ENCODE data around the gene EEF1A2.

The EEF1A2 gene

DNA sequence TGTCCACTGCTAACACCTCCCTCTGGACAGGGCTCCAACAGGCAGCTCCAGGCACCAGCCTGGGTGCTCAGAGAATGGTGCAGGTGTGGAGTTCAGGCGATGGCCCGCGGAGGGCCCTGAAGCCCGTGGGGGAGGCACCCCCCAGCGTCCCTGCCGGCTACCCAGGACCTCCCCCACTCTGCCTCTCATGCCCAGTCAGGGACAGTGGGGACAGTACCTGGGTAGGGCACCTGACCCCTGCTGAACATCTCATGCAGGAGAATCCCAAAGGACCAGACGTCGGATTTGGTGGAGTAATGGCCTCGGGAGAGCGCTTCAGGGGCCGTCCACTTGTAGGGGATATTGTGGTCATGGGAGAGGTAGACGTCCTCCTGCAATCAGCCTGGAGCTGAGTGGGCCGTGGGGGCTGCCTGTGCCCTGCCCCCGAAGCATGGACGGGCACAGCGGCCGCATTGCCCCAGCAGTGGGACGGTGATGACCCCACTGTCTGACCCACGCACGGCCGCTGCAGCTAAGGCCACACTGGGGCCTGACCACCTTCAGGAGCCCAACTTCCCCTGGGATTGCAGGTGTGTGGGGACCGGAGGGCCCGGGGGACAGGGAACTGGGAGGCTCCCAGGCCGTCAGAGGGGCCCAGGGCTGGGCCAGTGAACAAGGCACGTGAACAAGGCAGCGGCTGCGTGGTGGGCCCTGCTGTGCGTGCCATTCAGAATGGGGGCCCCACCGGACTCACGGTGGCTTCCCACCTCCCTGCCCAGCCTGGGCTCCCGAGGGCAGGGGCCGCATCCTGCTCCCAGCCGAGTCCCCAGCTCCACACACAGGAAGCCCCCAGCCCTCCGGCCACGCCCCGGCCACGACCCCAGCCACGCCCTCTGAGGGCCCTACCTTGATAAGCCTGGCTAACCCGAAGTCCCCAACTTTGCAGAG, 31.2 kb upstream of the EEF1A2 start:
- H3K4me3 Mint-ChIP-seq = no peak overlapping the region

DNA sequence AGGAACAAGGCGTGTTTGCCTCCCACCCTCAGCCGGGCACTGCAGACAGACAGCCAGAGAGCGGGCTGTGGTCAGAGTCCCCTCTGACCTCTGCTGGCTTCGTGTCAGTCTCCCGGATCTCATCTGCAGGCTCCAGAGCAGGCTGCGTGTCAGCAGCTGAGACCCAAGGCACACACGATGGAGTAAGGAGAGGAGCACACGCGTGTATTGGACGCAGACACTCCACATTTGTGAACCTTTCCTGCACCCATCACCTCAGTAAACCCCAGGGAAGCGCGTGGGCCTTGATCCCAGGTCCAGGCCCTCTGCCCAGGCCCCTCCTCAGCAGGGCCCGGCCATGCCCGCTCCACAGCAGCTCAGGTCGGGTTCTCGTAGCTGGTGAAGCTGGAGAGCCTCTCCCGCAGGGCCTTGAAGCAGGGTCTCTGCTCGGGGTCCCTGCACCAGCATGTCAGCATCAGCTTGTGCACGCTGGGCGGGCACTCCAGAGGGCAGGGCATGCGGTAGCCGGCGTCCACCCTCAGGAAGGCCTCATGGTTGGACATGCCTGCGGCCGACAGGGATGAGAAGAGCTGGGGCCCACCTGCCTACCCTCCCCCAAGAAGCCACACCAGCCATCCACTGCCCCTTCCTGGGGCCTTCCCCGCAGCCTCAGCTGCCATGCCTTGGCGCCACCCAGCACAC, 30.4 kb upstream of the EEF1A2 start:
- no peak overlapping the region for H3K27ac Mint-ChIP-seq
- peaks cover under 1% of the 10 kb centered on the region for H3K36me3 Mint-ChIP-seq
- peaks cover 3% of the 10 kb centered on the region for H3K4me1 Mint-ChIP-seq
- no peaks in the 10 kb centered on the region for H3K9me3 Mint-ChIP-seq
- H3K27me3 Mint-ChIP-seq = no peaks in the 10 kb centered on the region
- no peak overlapping the region for H3K4me3 Mint-ChIP-seq

More for the DNA sequence above, 31.2 kb upstream of the EEF1A2 start:
- Mint-ChIP-seq H3K27me3 (no peaks in the 10 kb centered on the region), H3K9me3 (no peaks in the 10 kb centered on the region), H3K4me1 (peaks cover 3% of the 10 kb centered on the region), H3K36me3 (no peaks in the 10 kb centered on the region), H3K27ac (no peak overlapping the region)

DNA sequence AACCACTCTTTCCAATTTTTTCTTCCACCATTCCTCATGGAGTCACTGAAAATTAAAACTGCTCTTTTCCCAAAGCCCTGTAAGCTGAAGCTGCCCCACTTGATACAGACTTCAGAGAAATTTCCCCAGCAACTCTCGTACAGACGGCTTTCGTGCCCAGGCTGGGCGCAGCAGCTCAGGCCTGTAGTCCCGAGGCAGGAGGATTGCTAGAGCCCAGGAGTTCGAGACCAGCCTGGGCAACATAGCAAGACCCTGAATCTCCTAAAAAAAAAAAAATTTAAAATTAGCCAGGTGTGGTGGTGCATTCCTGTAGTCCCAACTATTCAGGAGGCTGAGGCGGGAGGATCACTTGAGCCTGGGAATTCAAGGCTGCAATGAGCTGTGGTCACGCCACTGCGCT, 28.3 kb upstream of the EEF1A2 start:
- Mint-ChIP-seq H3K4me3 (no peak overlapping the region), H3K27ac (peak overlapping the region; percentile 10), H3K4me1 (peaks cover 8% of the 10 kb centered on the region), H3K36me3 (peaks cover 9% of the 10 kb centered on the region), H3K27me3 (no peaks in the 10 kb centered on the region), H3K9me3 (no peaks in the 10 kb centered on the region)

DNA sequence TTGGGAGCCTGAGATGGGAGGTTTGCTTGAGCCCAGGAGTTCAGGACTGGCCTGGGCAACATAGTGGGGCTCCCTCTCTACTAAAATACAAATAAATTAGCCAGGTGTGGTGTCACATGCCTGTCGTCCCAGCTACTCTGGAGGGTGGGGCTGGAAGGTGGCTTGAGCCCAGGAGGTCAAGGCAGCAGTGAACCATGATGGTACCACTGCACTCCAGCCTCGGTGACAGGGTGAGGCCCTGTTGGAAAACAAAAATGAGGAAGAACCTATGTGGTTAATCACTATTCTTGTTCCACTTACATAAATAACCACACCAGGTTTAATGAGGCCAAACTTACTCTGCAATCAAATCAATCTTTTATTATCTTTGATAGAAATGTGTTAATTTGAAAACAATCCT, 27.1 kb upstream of the EEF1A2 start:
- H3K27me3 Mint-ChIP-seq = no peaks in the 10 kb centered on the region
- H3K9me3 Mint-ChIP-seq = no peaks in the 10 kb centered on the region
- peaks cover 9% of the 10 kb centered on the region for H3K36me3 Mint-ChIP-seq
- H3K4me3 Mint-ChIP-seq = no peak overlapping the region
- H3K4me1 Mint-ChIP-seq = peaks cover 8% of the 10 kb centered on the region
- no peak overlapping the region for H3K27ac Mint-ChIP-seq

DNA sequence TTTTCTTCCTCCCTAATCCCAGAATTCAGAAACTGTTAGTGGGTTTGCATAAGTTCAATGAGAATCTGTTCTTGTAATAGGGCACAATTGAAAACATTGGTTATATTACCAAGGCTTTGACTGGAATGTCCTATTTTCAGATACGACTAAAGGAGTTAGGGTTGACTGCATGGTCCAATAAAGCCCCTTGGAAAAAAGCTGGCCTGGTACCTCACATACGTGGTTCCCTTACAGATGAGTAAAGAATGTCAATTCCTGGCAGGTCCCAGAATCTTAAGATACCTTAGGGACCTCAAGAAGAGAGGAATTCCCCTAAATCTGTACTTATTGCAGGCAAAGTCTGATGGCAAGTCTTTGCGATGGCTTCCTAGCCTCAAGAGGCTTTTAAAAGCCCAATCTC, 26.3 kb upstream of the EEF1A2 start:
- Mint-ChIP-seq H3K9me3 (no peaks in the 10 kb centered on the region), H3K36me3 (peaks cover 9% of the 10 kb centered on the region), H3K4me1 (peaks cover 8% of the 10 kb centered on the region), H3K27ac (no peak overlapping the region), H3K4me3 (no peak overlapping the region), H3K27me3 (no peaks in the 10 kb centered on the region)

DNA sequence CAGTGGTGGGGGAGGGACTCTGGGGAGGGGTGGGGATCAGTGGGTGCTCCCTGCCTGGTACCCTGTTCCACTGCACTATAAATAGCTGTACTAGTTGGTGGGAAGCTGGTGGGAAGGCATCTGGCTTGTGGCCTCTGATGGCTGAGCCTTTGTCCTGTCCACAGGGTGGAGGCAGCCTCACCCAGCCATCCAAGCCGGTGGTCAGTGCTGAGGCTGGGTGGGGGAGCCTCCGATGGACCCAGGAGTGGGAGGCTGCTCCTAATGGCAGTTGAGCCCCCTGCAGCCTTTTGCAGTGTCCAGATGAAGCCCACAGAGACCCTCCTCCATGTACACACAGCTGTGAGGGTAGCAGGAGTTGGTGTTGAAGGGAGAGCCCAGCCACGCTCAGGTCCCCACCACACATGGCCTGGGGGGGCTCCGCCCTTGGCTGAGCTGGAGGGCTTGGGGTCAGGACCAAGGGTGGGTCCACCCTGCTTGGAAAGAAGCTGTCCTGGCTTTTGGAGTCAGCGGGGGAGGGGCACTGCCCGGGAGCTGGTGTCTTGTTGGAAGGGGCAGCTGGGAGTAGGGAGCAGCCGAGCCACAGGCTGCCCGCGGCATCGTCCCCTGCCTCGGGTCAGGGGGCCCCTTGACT, 24.2 kb upstream of the EEF1A2 start:
- Mint-ChIP-seq H3K27ac (no peak overlapping the region), H3K36me3 (peaks cover 9% of the 10 kb centered on the region), H3K27me3 (no peaks in the 10 kb centered on the region), H3K4me3 (peak overlapping the region; percentile 60), H3K9me3 (no peaks in the 10 kb centered on the region), H3K4me1 (peaks cover 5% of the 10 kb centered on the region)

DNA sequence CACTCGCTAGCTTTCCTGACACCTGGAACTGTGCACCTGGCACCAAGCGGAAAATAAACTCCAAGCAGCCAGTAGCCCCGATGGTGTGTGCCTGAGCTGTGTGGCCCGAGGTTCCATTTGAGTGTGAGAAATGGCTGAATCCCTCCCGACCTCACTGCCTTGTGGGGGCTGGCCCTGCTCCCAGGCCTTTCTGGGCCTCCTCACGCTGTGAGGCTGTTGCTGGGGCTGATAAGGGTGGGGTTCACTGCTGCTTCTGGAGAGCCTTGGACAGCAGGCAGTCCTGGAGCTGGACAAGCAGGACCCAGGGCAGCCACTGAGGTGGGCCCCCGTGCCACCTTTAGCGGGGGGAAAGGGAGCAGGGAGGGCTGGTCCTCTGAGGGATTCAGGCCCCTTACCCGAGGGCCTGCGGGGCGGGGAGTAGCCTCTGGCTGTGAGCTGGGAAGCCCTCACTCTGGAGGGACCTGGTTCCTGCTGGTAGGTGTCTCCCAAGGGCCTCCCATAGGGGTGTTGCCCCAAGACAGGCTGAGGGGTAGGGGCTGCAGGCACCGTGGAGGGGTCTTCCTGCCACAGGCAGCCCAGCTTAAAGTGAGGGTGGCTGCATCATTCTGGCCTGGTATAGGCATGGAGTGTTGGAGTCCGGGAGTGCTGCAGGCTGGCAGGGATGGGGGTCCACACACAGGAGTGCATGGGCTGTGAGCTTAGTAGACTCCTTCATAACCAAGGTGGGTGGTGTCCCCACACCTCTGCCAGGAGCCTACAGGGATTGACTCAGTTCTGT, 23.4 kb upstream of the EEF1A2 start:
- peak overlapping the region; percentile 60 for H3K4me3 Mint-ChIP-seq
- no peaks in the 10 kb centered on the region for H3K27me3 Mint-ChIP-seq
- H3K4me1 Mint-ChIP-seq = peaks cover 5% of the 10 kb centered on the region
- H3K27ac Mint-ChIP-seq = peak overlapping the region; percentile 4
- H3K36me3 Mint-ChIP-seq = peaks cover 9% of the 10 kb centered on the region
- no peaks in the 10 kb centered on the region for H3K9me3 Mint-ChIP-seq

DNA sequence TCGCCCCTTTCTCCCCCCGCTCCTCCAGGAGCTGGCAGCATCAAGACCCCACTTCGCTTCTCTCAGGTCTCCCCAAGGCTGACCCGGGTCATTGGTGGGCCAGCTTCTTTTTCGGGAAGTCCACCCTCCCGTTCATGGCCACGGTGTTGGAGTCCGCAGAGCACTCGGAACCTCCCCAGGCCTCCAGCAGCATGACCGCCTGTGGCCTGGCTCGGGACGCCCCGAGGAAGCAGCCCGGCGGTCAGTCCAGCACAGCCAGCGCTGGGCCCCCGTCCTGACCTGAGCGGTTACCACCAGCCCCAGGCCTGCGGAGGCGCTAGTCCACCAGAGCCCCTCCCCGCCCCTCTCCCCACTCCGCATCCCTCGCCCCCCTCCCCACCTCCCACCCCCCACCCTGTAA, 22.7 kb upstream of the EEF1A2 start:
- peak overlapping the region; percentile 85 for H3K4me3 Mint-ChIP-seq
- peaks cover 5% of the 10 kb centered on the region for H3K4me1 Mint-ChIP-seq
- peaks cover 9% of the 10 kb centered on the region for H3K36me3 Mint-ChIP-seq
- H3K9me3 Mint-ChIP-seq = no peaks in the 10 kb centered on the region
- H3K27me3 Mint-ChIP-seq = no peaks in the 10 kb centered on the region
- no peak overlapping the region for H3K27ac Mint-ChIP-seq

DNA sequence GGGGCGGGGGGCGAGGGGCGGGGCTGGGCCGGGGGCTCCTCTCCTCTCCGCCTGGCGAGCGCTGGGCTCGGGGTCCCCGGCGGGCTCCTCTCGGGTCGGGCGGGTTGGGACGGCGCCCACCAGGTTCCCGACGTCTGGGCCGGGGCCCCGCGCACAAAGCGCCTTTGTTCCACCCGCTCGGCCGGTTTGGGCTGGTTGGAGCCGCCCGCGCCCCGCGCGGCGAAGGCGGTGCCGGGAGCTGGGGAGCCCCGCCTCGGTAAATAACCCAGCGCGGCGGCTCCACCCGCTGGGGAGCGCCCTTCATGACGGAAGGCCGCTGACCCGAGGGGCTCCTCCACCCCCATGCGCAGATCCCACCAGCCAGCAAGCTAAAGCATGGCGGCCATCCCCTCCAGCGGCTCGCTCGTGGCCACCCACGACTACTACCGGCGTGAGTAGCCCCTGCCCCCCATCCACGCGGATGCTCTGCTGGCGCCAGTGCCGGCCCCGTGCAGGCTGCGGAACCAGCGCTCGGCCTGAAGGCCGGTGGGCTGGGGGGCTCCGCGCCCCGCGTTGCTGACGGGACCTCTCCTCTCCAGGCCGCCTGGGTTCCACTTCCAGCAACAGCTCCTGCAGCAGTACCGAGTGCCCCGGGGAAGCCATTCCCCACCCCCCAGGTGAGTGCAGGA, 22.2 kb upstream of the EEF1A2 start:
- Mint-ChIP-seq H3K27ac (no peak overlapping the region), H3K27me3 (no peaks in the 10 kb centered on the region), H3K4me1 (peaks cover 5% of the 10 kb centered on the region), H3K4me3 (peak overlapping the region; percentile 85), H3K9me3 (no peaks in the 10 kb centered on the region), H3K36me3 (peaks cover 9% of the 10 kb centered on the region)

DNA sequence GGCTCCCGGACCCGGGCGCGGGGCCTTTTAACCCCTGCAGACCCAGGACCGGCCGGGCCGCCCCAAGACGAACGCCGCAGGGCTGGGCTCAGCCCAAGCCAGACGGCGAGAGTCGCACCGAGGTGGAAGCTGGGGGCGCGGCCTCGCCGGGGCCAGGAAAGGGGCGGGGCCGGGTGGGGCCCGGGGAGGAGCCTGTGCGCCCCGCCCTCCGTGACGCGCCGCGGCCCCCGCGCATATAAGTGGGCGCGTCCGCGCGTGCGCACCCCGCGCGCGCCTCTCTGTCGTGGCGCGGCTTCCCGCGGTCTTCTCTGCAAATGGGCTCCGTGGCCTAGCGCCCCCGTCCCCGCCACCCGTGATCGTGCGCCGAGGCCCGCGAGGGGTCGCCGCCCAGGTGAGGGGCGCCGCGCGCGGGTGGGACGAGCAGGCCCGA, 21.6 kb upstream of the EEF1A2 start, which contains the start of gene PPDPF:
PPDPF (plus strand) TSS at position 262 of the 430 bp plus-strand sequence. CDS start 544 bp downstream, outside the sequence.
- H3K9me3 Mint-ChIP-seq = no peaks in the 10 kb centered on the region
- H3K4me1 Mint-ChIP-seq = peaks cover 5% of the 10 kb centered on the region
- no peaks in the 10 kb centered on the region for H3K27me3 Mint-ChIP-seq
- peak within 1 kb of the TSS; percentile 85 for H3K4me3 Mint-ChIP-seq
- peaks cover 9% of the 10 kb centered on the region for H3K36me3 Mint-ChIP-seq
- peak within 1 kb of the TSS; percentile 74 for H3K27ac Mint-ChIP-seq

DNA sequence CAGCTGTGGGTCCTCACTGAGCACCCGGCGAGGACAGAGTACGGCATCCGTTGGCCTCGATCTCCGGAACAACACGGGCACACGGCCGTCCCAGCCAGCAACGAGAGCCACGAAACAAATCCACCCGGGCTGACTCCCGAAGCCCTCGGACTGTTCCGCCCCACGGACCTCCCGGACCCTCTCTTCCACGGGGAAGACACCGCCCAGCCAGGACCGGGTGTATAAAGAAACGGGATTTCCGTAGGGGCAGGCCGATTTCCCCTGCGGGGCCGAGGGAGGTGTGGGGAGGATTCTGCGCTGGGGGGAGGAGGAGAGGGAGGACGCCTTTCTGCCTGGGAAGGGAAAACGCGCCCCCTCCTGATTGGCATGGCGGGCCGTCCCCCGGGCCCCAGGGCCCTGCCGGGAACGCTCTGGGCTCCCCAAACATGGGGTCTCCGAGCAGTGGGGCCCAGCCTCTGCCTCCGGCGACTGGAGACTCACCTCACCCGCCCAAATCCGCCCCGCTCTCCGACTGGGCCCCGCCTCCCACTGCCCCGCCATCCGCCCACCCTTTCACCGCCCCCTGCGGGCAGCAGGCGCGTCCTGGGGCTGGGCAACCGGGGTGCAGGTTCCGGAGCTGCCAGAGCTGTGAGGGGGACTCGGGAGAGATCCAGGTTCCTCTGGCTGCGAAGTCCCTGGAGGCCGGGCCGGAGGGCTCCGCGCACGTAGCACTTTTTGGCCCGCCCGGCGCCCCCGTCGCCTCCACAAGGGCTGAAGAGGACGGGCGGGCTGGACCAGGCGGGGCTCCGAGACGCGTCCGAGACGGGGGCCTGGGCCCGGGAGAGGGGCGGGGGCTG, 21.0 kb upstream of the EEF1A2 start:
- H3K9me3 Mint-ChIP-seq = no peaks in the 10 kb centered on the region

DNA sequence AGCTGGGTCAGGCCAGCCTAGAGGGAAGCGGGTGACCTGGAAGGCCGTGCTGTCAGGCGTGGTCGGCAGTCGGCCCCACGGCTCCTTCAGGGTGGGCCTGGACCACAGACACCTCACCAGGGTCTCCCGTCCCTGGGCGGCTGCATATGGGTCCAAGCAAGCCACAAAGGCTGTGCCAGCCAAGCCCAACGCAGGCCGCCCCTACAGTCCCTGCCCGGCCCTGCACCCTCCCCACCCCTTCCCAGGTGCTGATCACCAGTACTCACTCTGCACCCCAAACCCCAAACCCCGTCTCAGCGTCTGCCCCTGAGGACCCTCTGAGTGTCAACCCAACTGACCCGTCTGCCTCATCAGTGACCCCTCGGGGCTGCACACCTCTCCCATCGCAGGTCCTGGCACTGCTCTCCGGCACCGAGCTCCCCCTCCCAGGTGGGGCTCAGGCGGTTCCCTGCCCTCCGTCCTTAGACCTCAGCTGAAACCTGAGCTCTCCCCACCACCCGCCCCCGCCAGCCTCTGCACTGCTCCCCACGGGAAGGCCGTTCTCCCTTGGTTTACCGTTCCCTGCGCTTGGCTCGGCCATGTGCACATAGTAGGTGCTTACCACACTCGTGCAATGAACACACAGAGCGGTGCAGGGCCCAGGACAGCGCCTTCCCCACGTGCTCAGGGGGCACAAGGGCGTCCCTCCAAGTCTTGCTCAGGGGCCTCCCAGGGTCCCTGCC, 20.2 kb upstream of the EEF1A2 start:
- no peaks in the 10 kb centered on the region for H3K27me3 Mint-ChIP-seq
- peak overlapping the region; percentile 59 for H3K27ac Mint-ChIP-seq
- peaks cover 5% of the 10 kb centered on the region for H3K4me1 Mint-ChIP-seq
- no peaks in the 10 kb centered on the region for H3K9me3 Mint-ChIP-seq
- H3K36me3 Mint-ChIP-seq = peaks cover 7% of the 10 kb centered on the region
- H3K4me3 Mint-ChIP-seq = peak overlapping the region; percentile 64

More for the DNA sequence above, 21.0 kb upstream of the EEF1A2 start:
- Mint-ChIP-seq H3K27ac (no peak overlapping the region), H3K4me3 (peak overlapping the region; percentile 64), H3K36me3 (peaks cover 9% of the 10 kb centered on the region), H3K4me1 (peaks cover 5% of the 10 kb centered on the region), H3K27me3 (no peaks in the 10 kb centered on the region)

DNA sequence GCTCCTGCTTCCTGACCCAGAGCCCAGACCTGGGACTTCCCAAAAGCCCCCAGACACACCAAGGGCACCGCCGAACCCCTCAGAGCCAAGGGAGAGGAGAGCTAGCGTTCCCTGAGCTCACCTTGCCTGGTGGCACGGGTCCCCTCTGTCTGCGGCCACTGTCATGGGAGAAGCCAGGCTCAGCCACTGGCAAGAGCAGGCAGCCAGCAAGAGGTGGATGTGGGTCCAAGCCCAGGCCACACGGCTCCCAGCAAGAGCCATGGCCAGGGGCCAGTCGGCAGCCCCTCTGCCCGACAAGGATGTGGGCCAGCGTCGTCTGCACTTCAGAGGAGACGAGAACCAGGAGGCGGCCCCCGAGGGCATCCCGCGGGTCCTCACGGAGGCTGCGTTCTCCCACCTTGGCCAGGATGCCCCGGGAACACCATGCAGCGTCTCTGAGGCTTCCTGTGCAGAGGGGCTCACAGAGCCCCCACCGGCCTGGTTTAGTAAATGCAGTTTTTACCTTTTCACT, 19.5 kb upstream of the EEF1A2 start:
- Mint-ChIP-seq H3K27me3 (no peaks in the 10 kb centered on the region), H3K4me1 (peaks cover 5% of the 10 kb centered on the region), H3K27ac (peak overlapping the region; percentile 59), H3K9me3 (no peaks in the 10 kb centered on the region), H3K4me3 (peak overlapping the region; percentile 44), H3K36me3 (peaks cover 3% of the 10 kb centered on the region)
